GM19463 (cell line): Measurements from ENCODE around the gene FLT4.

ENCODE experiments used
- ATAC-seq: cut with Tn5 transposase; IDR thresholded peaks from one replicate; pipeline ENCODE4 v1.9.1; 2021; ENCODE audit warnings: mild to moderate bottlenecking, moderate library complexity; ENCODE audit not compliant: unreplicated experiment

Gene FLT4

DNA sequence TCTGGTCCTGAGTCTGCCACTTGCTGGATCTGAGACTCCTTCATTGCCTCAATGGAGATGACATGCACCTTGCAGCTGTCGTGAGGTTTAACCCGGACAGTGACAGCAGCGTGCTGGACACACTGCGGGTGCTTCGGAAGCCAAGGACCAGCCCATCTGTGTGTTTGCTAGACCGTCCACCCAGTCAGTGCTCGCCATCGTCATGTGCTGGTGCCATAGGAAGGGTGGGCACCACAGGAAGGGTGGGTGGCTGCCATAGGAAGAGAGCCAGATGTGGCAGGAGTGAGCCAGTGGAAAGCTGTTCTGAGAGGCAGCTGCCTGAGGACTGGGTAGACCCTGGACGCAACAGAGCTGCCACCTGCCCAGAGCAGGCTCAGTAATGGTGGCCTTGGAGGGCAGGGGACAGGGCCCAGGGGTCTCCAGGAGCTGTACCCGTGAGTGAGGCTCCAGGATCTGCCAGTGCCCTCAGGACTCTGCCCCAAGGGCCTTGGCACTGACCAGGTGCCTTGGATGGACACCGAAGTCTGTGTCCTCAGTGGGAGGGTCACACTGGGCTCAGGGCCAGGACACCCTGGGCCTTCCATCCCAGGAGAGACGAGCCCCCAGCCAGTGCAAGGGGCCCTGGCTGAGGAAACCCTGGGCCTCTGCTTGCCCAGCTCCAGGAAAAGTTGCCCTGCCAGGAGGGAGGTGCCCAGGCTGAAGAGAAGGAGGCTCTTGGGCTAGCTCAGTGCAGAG, 21.8 kb downstream of the FLT4 start:
- no peak for ATAC-seq

DNA sequence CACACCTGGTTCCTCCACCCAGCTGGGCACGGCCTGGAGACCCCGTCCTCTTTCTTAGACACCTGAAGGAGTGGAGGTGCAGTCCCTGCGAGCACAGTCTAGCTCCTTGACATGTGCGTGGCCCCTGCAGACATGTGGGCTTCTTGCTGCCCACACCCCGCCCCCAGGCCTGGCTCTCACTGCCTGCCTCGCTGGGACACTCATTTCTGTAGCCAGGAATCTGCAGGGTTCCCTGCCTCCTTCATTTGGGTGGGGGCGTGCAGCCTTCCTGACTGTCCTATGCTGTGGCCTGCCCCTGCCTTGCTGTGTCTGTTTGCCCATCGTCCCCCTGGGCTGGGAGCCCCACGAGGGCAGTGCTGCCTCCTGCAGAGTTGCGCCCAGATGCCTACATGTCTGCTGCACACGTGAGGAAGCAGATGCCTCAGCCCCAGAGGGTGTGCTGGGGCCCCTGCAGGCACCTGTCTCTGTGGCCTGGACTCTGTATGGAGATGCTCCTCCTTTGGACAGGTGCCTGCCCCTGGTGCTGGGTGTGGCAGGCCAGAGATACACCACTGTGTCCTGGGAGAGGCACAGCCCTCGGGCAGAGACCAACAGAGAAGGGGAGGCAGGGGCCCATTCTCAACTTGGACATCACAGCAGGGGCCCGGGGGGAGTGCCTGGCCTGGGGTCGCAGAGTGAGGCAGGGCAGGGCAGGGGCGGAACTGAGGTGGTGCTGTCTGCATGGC, 22.6 kb downstream of the FLT4 start:
- no peak for ATAC-seq

DNA sequence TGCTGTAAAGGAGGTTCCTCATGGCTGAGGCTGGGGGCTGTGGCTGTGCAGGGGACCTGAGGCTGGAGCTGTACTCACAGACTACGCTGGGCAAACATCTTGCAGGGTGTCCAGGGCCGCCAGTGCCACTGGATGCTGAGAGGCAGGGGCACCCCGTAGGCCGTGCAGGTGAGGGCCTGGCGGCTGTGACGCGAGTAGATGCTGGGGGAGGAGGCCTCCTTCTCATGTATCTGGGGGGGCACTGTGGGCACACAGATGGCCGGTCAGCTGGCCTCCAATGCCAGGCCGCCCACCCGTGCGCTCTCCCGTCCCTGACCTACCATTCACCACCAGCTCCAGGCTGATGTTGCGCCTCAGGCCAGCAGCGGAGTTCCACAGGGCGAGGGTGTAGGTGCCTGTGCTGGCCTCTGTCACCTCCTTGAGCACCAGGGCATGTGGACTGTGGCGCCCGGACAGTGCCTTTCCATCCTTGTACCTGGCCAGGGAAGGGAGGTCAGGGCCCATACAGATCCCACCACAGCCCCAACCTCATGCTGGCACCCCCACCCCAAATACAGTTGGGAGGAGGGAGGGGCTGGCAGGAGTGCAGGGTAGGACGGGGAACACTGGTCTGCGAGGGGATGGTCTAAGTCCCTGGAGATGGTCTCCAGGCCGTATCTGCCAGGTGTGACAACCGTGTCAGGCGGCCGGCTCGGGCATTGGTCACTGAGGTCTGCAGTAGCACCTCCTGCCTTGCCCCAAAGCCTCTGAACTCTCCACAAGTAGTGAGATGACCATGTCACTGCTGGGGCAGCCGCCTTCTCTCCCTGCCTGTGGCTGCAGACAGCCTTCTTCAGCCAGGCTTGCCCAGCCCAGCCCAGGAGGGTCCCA, 23.4 kb downstream of the FLT4 start:
- no peak for ATAC-seq

DNA sequence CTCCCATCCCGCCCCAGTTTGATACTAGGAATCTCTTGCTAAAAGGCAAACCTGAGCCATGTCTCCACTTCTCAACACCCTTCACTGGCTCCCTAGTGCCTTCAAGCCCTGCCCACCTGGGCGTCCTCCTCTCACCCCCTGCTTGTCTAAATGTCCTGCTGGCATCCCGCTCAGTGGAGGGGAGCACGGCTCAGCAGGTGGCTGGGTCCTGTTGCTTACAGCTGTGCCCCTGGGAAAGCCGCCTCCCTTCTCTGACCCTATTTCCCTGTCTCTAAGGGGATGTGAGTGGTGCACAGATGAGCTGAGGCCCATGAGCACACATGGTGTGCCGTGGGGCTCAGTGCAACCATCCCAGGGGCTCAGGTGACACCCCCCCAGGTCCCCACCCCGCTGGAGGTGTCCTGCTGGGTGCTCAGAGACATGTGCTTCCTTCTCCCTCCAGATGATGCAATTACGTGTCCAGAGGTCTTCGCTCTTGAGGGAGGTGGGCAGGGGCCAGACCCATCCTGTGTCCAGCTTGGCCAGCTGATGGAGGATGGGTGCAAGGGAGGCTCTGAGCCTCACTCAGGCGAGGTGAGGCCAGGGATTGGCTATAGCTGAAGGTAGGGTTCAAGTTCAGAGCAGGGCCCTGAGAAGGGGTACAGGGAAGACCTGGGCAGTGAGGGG, 24.1 kb downstream of the FLT4 start:
- no peak for ATAC-seq

- ATAC-seq, result no peak
These were observed 24.8 kb downstream of the FLT4 start for GRCh38 chr5:180624587-180624986.

DNA sequence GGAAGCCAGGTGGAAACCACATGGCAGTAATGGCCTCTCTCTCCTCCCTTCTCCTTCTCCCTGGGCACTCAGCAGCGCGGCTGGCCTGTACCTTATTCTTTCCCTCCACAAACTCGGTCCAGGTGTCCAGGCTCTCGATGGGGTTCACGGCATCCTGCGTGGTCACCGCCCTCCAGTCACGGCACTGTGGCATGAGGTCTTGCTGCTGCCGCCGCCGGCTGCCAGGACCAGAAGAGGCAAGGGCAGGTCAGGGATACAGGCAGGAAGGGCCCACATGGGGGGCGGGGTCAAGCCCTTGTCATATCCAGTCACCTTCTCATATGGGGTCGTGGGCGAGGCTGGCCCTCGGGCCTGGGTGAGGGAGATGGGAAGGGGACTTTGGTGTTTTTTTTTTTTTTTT, 25.6 kb downstream of the FLT4 start:
- no peak for ATAC-seq

DNA sequence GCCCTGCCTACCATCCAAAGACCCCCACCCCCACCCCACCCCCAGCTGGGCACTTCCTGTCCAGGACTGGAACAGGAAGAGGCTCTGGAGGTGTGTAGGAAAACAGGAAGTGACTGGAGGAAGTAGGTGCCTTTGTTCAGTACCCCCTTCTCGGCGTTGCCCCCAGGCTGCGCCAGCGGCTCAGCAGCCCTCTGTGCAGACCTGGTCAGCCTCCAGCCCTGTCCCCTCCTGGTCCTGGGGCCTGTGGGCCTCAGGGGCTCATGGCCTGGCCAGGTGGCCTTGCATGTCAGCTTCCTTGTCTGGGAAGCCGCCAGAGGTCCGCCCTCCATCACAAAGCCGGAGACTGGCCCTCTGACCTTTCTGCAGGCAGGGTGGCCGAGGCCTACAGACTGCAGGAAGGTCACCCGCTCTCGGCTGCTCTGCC, 26.0 kb downstream of the FLT4 start:
- no peak for ATAC-seq

- no peak for ATAC-seq
These were observed 26.5 kb downstream of the FLT4 start for GRCh38 chr5:180622910-180623309.

GRCh38 chr5:180621311-180621710, 28.1 kb downstream of the FLT4 start:
- ATAC-seq, result no peak

DNA sequence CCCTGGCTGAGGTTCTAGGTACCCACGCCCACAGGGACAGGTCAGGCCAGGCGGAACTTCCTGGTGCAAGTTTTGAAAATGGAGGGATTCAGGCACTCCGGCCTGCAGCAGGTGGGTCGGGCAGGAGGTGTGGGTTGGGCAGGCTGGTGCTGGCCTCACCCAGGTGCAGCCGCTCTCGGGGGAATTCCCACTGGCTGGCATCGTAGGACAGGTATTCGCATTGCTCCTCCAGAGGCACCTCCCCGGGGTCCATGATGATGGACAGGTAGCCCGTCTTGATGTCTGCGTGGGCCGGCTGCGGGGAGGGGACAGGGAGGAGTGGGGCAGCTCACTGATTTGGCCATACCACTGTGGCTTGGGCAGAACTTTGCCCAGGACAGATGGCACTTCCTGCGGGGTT, 29.4 kb downstream of the FLT4 start:
- no peak for ATAC-seq

DNA sequence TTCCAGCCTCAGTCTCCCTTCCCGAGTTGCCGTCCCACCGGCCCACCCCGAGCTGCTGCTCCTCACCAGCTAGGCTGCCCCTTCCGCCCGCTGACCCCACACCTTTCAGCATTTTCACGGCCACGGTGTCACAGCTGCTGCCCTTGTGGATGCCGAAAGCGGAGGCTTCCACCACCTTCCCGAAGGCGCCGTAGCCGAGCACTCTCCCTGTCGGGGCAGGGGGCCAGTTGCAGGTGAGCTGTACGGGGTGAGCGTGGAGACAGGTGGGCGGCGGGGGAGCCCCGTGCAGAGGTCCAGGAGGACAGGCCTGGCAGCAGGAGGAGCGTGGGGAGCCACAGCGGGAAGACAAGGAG, 29.9 kb downstream of the FLT4 start:
- no peak for ATAC-seq

GRCh38 chr5:180618829-180619562, 30.4 kb downstream of the FLT4 start:
- no peak for ATAC-seq

GRCh38 chr5:180618487-180618828, 30.9 kb downstream of the FLT4 start:
- ATAC-seq, result no peak

DNA sequence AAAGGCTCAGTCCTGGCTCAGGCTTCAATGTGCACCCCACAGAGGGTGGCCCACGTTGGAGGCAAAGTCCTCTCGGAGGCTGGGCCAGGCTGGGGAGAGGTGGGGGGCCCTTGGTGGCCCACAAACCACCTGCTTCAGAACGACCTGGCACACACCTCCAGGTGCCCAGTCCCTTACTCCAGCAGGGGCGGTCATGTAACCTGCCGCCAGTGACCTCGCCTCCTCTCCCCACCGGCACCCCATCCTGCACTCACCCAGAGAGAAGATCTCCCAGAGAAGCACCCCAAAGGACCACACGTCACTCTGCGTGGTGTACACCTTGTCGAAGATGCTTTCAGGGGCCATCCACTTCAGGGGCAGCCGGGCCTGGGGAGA, 35.6 kb downstream of the FLT4 start:
- ATAC-seq, result no peak

GRCh38 chr5:180613188-180613813, 36.1 kb downstream of the FLT4 start:
- no peak for ATAC-seq

DNA sequence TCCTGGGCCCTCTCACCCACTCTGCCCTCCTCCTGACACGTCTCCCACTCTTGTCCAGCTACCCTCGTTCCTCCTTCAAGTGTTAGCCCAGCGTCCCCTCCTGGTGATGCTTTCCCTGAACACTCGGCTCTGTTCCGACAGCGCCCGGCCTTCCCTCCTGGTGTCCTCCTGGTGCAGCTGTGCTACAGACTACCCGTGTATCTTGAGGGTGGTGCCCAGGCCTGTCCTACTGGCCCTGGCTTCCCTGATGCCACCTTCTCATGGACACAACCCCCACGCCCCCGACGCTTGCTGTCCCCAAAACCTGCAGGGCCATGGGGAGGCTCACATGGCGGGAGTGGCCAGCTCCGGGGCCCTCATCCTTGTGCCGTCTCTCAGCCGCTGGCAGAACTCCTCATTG, 36.7 kb downstream of the FLT4 start:
- no peak for ATAC-seq

- no peak for ATAC-seq
These were observed 38.1 kb downstream of the FLT4 start for GRCh38 chr5:180611140-180611850.

- ATAC-seq, result no peak
These were observed 39.4 kb downstream of the FLT4 start for GRCh38 chr5:180609817-180610550.

- ATAC-seq, result no peak
These were observed 40.0 kb downstream of the FLT4 start for GRCh38 chr5:180609386-180609785.
